ENCODE data around the gene EMILIN3.

The EMILIN3 gene

GRCh38 chr20:41373251-41373783, 6.7 kb upstream of the EMILIN3 start:
- TF ChIP-seq CTCF (IDR thresholded peaks at IDR 0.05; ENCODE audit: control insufficient read depth, insufficient read depth, low read depth, low read length, missing control alignments): no peak
- no peak for DNase-seq (ENCODE audit: low read depth)
- H3K4me3 ChIP-seq (ENCODE audit: control insufficient read depth, low read depth, low read length): no peak overlapping the region

GRCh38 chr20:41371371-41371770, 4.8 kb upstream of the EMILIN3 start:
- no peak overlapping the region for H3K4me3 ChIP-seq (ENCODE audit: control insufficient read depth, low read depth, low read length)
- no peak for DNase-seq (ENCODE audit: low read depth)
- no peak for TF ChIP-seq CTCF (IDR thresholded peaks at IDR 0.05; ENCODE audit: control insufficient read depth, insufficient read depth, low read depth, low read length, missing control alignments)

DNA sequence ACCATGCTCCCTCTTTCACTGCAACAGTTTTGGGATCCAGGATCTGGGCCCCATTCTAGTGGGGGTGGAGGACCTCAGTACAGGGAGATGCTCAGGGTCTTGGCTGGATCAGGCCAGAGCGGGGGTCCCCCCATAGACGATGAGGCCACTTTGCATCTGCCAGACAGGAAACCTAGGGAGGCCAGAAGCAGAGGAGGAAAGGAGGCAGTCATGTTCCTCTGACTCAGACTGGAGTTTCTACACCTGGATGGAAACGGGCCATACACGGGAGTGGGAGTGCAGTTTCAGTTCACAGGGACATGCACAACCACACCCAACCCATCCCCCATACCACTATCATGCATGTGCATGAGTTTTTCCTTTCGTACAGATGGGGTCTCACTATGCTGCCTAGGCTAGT, 3.6 kb upstream of the EMILIN3 start:
- no peak for TF ChIP-seq CTCF (IDR thresholded peaks at IDR 0.05; ENCODE audit: control insufficient read depth, insufficient read depth, low read depth, low read length, missing control alignments)
- DNase-seq (ENCODE audit: low read depth): no peak
- H3K4me3 ChIP-seq (ENCODE audit: control insufficient read depth, low read depth, low read length): no peak overlapping the region

GRCh38 chr20:41369673-41370072, 3.1 kb upstream of the EMILIN3 start:
- no peak for DNase-seq (ENCODE audit: low read depth)
- no peak overlapping the region for H3K4me3 ChIP-seq (ENCODE audit: control insufficient read depth, low read depth, low read length)
- TF ChIP-seq CTCF (IDR thresholded peaks at IDR 0.05; ENCODE audit: control insufficient read depth, insufficient read depth, low read depth, low read length, missing control alignments): no peak

GRCh38 chr20:41367956-41368355, 1.3 kb upstream of the EMILIN3 start:
- no peak for DNase-seq (ENCODE audit: low read depth)
- no peak for TF ChIP-seq CTCF (IDR thresholded peaks at IDR 0.05; ENCODE audit: control insufficient read depth, insufficient read depth, low read depth, low read length, missing control alignments)
- no peak overlapping the region for H3K4me3 ChIP-seq (ENCODE audit: control insufficient read depth, low read depth, low read length)

- TF ChIP-seq CTCF (IDR thresholded peaks at IDR 0.05; ENCODE audit: control insufficient read depth, insufficient read depth, low read depth, low read length, missing control alignments): no peak
- DNase-seq (ENCODE audit: low read depth): no peak
- no peak overlapping the region for H3K4me3 ChIP-seq (ENCODE audit: control insufficient read depth, low read depth, low read length)
Measured at GRCh38 chr20:41367393-41367695, 726 bp upstream of the EMILIN3 start.
